ENCODE data around the gene KLK4. TPM values are rescaled to one million over a fixed set of nuclear protein-coding genes. Genes with fewer than 3 reads are reported as not detected.

The KLK4 gene
- polyA plus RNA-seq, 3 donors, result not detected

- DNase-seq (ENCODE audit: low read depth in 3 of 3, low spot score in 2 of 3), result no peak
Observed at GRCh38 chr19:50882188-50882587, 29.0 kb downstream of the KLK4 start.

GRCh38 chr19:50880241-50880640 lies 31.0 kb downstream of the KLK4 start:
- no peak for DNase-seq (ENCODE audit: low read depth in 3 of 3, low spot score in 2 of 3)

GRCh38 chr19:50878851-50879250 lies 32.3 kb downstream of the KLK4 start:
- DNase-seq (ENCODE audit: low read depth in 3 of 3, low spot score in 2 of 3), result no peak

GRCh38 chr19:50877338-50877737 lies 33.9 kb downstream of the KLK4 start:
- DNase-seq (ENCODE audit: low read depth in 3 of 3, low spot score in 2 of 3), result no peak

GRCh38 chr19:50876456-50876855 lies 34.7 kb downstream of the KLK4 start:
- no peak for DNase-seq (ENCODE audit: low read depth in 3 of 3, low spot score in 2 of 3)

GRCh38 chr19:50875795-50876422 lies 35.3 kb downstream of the KLK4 start:
- DNase-seq (ENCODE audit: low read depth in 3 of 3, low spot score in 2 of 3), result no peak

- DNase-seq (ENCODE audit: low read depth in 3 of 3, low spot score in 2 of 3), result no peak
Observed at GRCh38 chr19:50874211-50874610, 37.0 kb downstream of the KLK4 start.

- DNase-seq (ENCODE audit: low read depth in 3 of 3, low spot score in 2 of 3), result no peak
Observed at GRCh38 chr19:50873056-50873455, 38.1 kb downstream of the KLK4 start, which contains the start of gene KLK2. Gene KLK2 (plus strand): TSS chr19:50873439. CDS start chr19:50873474, 35 bp downstream.

- no peak for DNase-seq (ENCODE audit: low read depth in 3 of 3, low spot score in 2 of 3)
Observed at GRCh38 chr19:50870417-50871089, 40.6 kb downstream of the KLK4 start.

GRCh38 chr19:50869479-50869878 lies 41.7 kb downstream of the KLK4 start:
- DNase-seq (ENCODE audit: low read depth in 3 of 3, low spot score in 2 of 3), result no peak

- no peak for DNase-seq (ENCODE audit: low read depth in 3 of 3, low spot score in 2 of 3)
Observed at GRCh38 chr19:50861496-50862286, 49.5 kb downstream of the KLK4 start.

GRCh38 chr19:50861010-50861409 lies 50.2 kb downstream of the KLK4 start:
- DNase-seq (ENCODE audit: low read depth in 3 of 3, low spot score in 2 of 3), result no peak

- no peak for DNase-seq (ENCODE audit: low read depth in 3 of 3, low spot score in 2 of 3)
Observed at GRCh38 chr19:50859849-50860248, 51.3 kb downstream of the KLK4 start.

- no peak for DNase-seq (ENCODE audit: low read depth in 3 of 3, low spot score in 2 of 3)
Observed at GRCh38 chr19:50858886-50859285, 52.3 kb downstream of the KLK4 start.

- DNase-seq (ENCODE audit: low read depth in 3 of 3, low spot score in 2 of 3), result no peak
Observed at GRCh38 chr19:50857366-50857765, 53.8 kb downstream of the KLK4 start.

Other genes with a start within 250 kb of the KLK4 start
- 1 to 10 TPM; 3.5 to 5.0 (median 4.9) TPM for gene SHANK1, start 191.6 kb downstream of the KLK4 start, polyA plus RNA-seq (ENCODE audit: insufficient read length in 3 of 3)
- gene CLEC11A, start 188.0 kb downstream of the KLK4 start, polyA plus RNA-seq (ENCODE audit: insufficient read length in 3 of 3), result 10 to 100 TPM; 25.3 to 29.9 (median 27.2) TPM
- not detected for gene GPR32, start 140.9 kb downstream of the KLK4 start, polyA plus RNA-seq (ENCODE audit: insufficient read length in 3 of 3)
- under 1 TPM in 2 of 3 donors, not detected in 1; 0.13 to 0.15 TPM for gene ACP4, start 121.0 kb downstream of the KLK4 start, polyA plus RNA-seq (ENCODE audit: insufficient read length in 3 of 3)
- 1 to 10 TPM; 1.7 to 1.8 (median 1.8) TPM for gene KLK1, start 87.6 kb downstream of the KLK4 start, polyA plus RNA-seq (ENCODE audit: insufficient read length in 3 of 3)
- gene KLK15, start 77.8 kb downstream of the KLK4 start, polyA plus RNA-seq (ENCODE audit: insufficient read length in 3 of 3), result not detected
- under 1 TPM; 0.24 to 0.53 (median 0.42) TPM for gene KLK3, start 56.5 kb downstream of the KLK4 start, polyA plus RNA-seq (ENCODE audit: insufficient read length in 3 of 3)
- gene KLK2, start 38.0 kb downstream of the KLK4 start, polyA plus RNA-seq (ENCODE audit: insufficient read length in 3 of 3), result under 1 TPM; 0.18 to 0.22 (median 0.21) TPM
- gene KLK5, start 41.6 kb upstream of the KLK4 start, polyA plus RNA-seq (ENCODE audit: insufficient read length in 3 of 3), result 1 to 10 TPM; 1.6 to 2.7 (median 2.0) TPM
- gene KLK6, start 58.2 kb upstream of the KLK4 start, polyA plus RNA-seq (ENCODE audit: insufficient read length in 3 of 3), result 10 to 100 TPM; 34.4 to 49.0 (median 41.2) TPM
- gene KLK7, start 72.5 kb upstream of the KLK4 start, polyA plus RNA-seq (ENCODE audit: insufficient read length in 3 of 3), result 1 to 10 TPM; 4.0 to 9.4 (median 5.5) TPM
- gene KLK8, start 90.2 kb upstream of the KLK4 start, polyA plus RNA-seq (ENCODE audit: insufficient read length in 3 of 3), result 1 to 10 TPM; 1.2 to 1.9 (median 1.4) TPM
- under 1 TPM; 0.15 to 0.19 (median 0.18) TPM for gene KLK10, start 108.3 kb upstream of the KLK4 start, polyA plus RNA-seq (ENCODE audit: insufficient read length in 3 of 3)
- under 1 TPM; 0.16 to 0.24 (median 0.22) TPM for gene KLK11, start 115.2 kb upstream of the KLK4 start, polyA plus RNA-seq (ENCODE audit: insufficient read length in 3 of 3)
- gene KLK12, start 123.6 kb upstream of the KLK4 start, polyA plus RNA-seq (ENCODE audit: insufficient read length in 3 of 3), result not detected
- gene KLK13, start 153.7 kb upstream of the KLK4 start, polyA plus RNA-seq (ENCODE audit: insufficient read length in 3 of 3), result under 1 TPM; 0.33 to 0.72 (median 0.62) TPM
- under 1 TPM; 0.14 to 0.17 (median 0.15) TPM for gene KLK14, start 171.5 kb upstream of the KLK4 start, polyA plus RNA-seq (ENCODE audit: insufficient read length in 3 of 3)
- gene CTU1, start 197.0 kb upstream of the KLK4 start, polyA plus RNA-seq (ENCODE audit: insufficient read length in 3 of 3), result 1 to 10 TPM; 2.2 to 2.8 (median 2.4) TPM
- gene SIGLEC9, start 213.5 kb upstream of the KLK4 start, polyA plus RNA-seq (ENCODE audit: insufficient read length in 3 of 3), result 1 to 10 TPM; 1.3 to 1.6 (median 1.3) TPM
- gene SIGLEC7, start 230.9 kb upstream of the KLK4 start, polyA plus RNA-seq (ENCODE audit: insufficient read length in 3 of 3), result under 1 TPM; 0.36 to 0.74 (median 0.42) TPM

Measured in right renal cortex interstitium (tissue), 3 donors.